Measurements from ENCODE around the gene MAML3.

MAML3 gene

GRCh38 chr4:140004549-140004895, 149.5 kb downstream of the MAML3 start:
- TF ChIP-seq CTCF (conservative IDR thresholded peaks at IDR 0.05) = no peak
- H3K27ac ChIP-seq = peak overlapping the region; percentile 99

- TF ChIP-seq CTCF (conservative IDR thresholded peaks at IDR 0.05) = no peak
- H3K27ac ChIP-seq = peak overlapping the region; percentile 99
Observed at GRCh38 chr4:140003876-140004548, 150.0 kb downstream of the MAML3 start.

GRCh38 chr4:140000232-140000631, 153.8 kb downstream of the MAML3 start:
- no peak for TF ChIP-seq CTCF (conservative IDR thresholded peaks at IDR 0.05)
- H3K27ac ChIP-seq = no peak overlapping the region

GRCh38 chr4:139988863-139989765, 164.9 kb downstream of the MAML3 start:
- H3K27ac ChIP-seq = peak overlapping the region; percentile 99
- no peak for TF ChIP-seq CTCF (conservative IDR thresholded peaks at IDR 0.05)

- H3K27ac ChIP-seq = peak overlapping the region; percentile 99
- no peak for TF ChIP-seq CTCF (conservative IDR thresholded peaks at IDR 0.05)
Observed at GRCh38 chr4:139987502-139987850, 166.5 kb downstream of the MAML3 start.

GRCh38 chr4:139986689-139987501, 167.1 kb downstream of the MAML3 start:
- H3K27ac ChIP-seq = peak overlapping the region; percentile 99
- TF ChIP-seq CTCF (conservative IDR thresholded peaks at IDR 0.05) = no peak

- no peak for TF ChIP-seq CTCF (conservative IDR thresholded peaks at IDR 0.05)
- peak overlapping the region; percentile 99 for H3K27ac ChIP-seq
Observed at GRCh38 chr4:139986106-139986505, 167.9 kb downstream of the MAML3 start.

Measured in VCaP (cell line).